ENCODE results near the gene NMNAT1.

NMNAT1 gene

DNA sequence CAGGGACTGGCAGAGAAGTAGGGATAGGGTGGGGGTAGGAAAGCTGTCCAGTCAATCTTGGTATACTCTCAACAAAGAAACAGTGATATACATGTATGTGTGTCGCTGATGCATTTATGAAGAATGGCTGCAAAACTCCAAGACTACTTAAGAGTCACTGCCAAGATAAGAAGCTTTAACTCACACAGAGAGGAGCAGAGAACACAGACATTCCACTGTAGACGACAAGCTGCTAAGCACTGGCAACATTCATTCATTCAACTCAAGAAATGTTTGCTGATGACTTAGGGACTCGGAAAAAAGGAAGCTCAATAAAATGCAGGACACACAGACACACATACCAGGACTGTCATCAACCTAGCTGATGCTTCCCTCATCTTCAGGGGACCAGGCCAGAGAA, 38.7 kb upstream of the NMNAT1 start:
- Histone ChIP-seq H3K4me2 (ENCODE audit: low read length) (no peak overlapping the region), H3K79me2 (ENCODE audit: control insufficient read depth, low read length) (peaks cover 2% of the 10 kb centered on the region; the same call in 1 of the 2 replicates)
- no peak for TF ChIP-seq EZH2phosphoT487 (IDR thresholded peaks at IDR 0.05; ENCODE audit: borderline replicate concordance, low read length)
- TF ChIP-seq, protein P1, sequence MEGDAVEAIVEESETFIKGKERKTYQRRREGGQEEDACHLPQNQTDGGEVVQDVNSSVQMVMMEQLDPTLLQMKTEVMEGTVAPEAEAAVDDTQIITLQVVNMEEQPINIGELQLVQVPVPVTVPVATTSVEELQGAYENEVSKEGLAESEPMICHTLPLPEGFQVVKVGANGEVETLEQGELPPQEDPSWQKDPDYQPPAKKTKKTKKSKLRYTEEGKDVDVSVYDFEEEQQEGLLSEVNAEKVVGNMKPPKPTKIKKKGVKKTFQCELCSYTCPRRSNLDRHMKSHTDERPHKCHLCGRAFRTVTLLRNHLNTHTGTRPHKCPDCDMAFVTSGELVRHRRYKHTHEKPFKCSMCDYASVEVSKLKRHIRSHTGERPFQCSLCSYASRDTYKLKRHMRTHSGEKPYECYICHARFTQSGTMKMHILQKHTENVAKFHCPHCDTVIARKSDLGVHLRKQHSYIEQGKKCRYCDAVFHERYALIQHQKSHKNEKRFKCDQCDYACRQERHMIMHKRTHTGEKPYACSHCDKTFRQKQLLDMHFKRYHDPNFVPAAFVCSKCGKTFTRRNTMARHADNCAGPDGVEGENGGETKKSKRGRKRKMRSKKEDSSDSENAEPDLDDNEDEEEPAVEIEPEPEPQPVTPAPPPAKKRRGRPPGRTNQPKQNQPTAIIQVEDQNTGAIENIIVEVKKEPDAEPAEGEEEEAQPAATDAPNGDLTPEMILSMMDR (IDR thresholded peaks at IDR 0.05; ENCODE audit: low read depth, low read length, poor library complexity, severe bottlenecking): no peak

DNA sequence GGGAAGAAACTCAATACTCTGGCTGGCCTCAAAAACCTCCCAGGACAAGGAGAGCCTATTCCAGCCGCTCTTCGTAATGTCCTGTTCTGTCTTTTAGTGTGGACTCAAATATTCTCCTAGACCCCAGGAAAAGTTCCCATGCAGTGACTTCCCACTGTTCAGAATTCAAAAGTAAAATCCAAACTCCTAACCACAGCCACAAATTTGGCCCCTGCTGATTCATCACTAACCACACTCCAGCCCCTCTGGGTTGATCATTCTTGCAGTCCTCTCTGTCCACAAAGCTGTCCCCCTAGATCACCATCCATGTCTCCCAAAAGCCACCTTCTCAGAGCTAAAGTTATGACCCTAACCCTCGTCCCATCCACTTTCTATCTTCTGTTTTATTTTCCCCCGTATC, 38.3 kb upstream of the NMNAT1 start:
- Histone ChIP-seq H3K4me1 (ENCODE audit: control insufficient read depth, low read length) (peaks cover 19% of the 10 kb centered on the region), H3K4me2 (ENCODE audit: low read length) (no peak overlapping the region), H3F3A (ENCODE audit: control insufficient read depth, insufficient read depth) (no peaks in the 10 kb centered on the region), H3K4me3 (ENCODE audit: low read length) (no peak overlapping the region), H3K9me2 (replicated peaks; ENCODE audit: control insufficient read depth, low read length) (no peaks in the 10 kb centered on the region), H4K20me1 (ENCODE audit: control insufficient read depth, insufficient read depth, low read depth, low read length) (no peaks in the 10 kb centered on the region), H3K36me3 (ENCODE audit: control insufficient read depth, low read length) (no peaks in the 10 kb centered on the region), H3K27me3 (ENCODE audit: control insufficient read depth, low read length) (no peaks in the 10 kb centered on the region), H3K9me3 (ENCODE audit: control insufficient read depth, insufficient read depth, low read length) (no peaks in the 10 kb centered on the region), H3K27ac (ENCODE audit: low read depth, low read length) (no peak overlapping the region), H3K79me2 (ENCODE audit: control insufficient read depth, low read length) (peaks cover 3% of the 10 kb centered on the region; the same call in 1 of the 2 replicates)
- TF ChIP-seq, protein P1 (IDR thresholded peaks at IDR 0.05; ENCODE audit: low read depth, low read length, poor library complexity, severe bottlenecking): no peak
- TF ChIP-seq EZH2phosphoT487 (IDR thresholded peaks at IDR 0.05; ENCODE audit: borderline replicate concordance, low read length): no peak

More for the DNA sequence above, 38.7 kb upstream of the NMNAT1 start:
- H3K9me3 ChIP-seq (ENCODE audit: control insufficient read depth, insufficient read depth, low read length): no peaks in the 10 kb centered on the region
- no peaks in the 10 kb centered on the region for H4K20me1 ChIP-seq (ENCODE audit: control insufficient read depth, insufficient read depth, low read depth, low read length)
- H3K4me3 ChIP-seq (ENCODE audit: low read length): no peak overlapping the region
- H3K9me2 ChIP-seq (replicated peaks; ENCODE audit: control insufficient read depth, low read length): no peaks in the 10 kb centered on the region
- no peak overlapping the region for H3K27ac ChIP-seq (ENCODE audit: low read depth, low read length)
- H3K27me3 ChIP-seq (ENCODE audit: control insufficient read depth, low read length): no peaks in the 10 kb centered on the region
- H3F3A ChIP-seq (ENCODE audit: control insufficient read depth, insufficient read depth): no peaks in the 10 kb centered on the region
- peaks cover 18% of the 10 kb centered on the region for H3K4me1 ChIP-seq (ENCODE audit: control insufficient read depth, low read length)
- H3K36me3 ChIP-seq (ENCODE audit: control insufficient read depth, low read length): no peaks in the 10 kb centered on the region

DNA sequence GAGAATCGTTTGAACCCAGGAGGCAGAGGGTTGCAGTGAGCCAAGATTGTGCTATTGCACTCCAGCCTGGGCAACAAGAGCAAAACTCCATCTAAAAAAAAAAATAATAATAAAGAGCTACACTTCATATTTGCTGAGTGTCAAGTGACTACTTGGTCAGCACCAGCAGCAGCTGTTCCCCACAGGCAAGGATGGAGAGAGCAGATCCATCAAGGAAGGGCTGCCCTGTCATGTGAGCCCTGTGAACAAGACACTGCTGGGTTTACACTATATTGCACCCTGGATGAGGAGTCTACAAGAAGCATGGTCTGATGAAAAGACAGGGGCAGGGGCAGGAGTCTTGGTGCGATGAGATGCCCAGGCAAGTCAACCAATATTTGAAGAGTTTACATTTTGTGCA, 36.8 kb upstream of the NMNAT1 start:
- no peaks in the 10 kb centered on the region for H3K9me2 ChIP-seq (replicated peaks; ENCODE audit: control insufficient read depth, low read length)
- H3K9me3 ChIP-seq (ENCODE audit: control insufficient read depth, insufficient read depth, low read length): no peaks in the 10 kb centered on the region
- peaks cover 3% of the 10 kb centered on the region; the same call in 1 of the 2 replicates for H3K79me2 ChIP-seq (ENCODE audit: control insufficient read depth, low read length)
- H3K27me3 ChIP-seq (ENCODE audit: control insufficient read depth, low read length): no peaks in the 10 kb centered on the region
- no peak for TF ChIP-seq EZH2phosphoT487 (IDR thresholded peaks at IDR 0.05; ENCODE audit: borderline replicate concordance, low read length)
- TF ChIP-seq, protein P1 (IDR thresholded peaks at IDR 0.05; ENCODE audit: low read depth, low read length, poor library complexity, severe bottlenecking): no peak
- no peak overlapping the region for H3K4me3 ChIP-seq (ENCODE audit: low read length)
- H4K20me1 ChIP-seq (ENCODE audit: control insufficient read depth, insufficient read depth, low read depth, low read length): no peaks in the 10 kb centered on the region
- peaks cover 16% of the 10 kb centered on the region for H3K4me1 ChIP-seq (ENCODE audit: control insufficient read depth, low read length)
- H3F3A ChIP-seq (ENCODE audit: control insufficient read depth, insufficient read depth): no peaks in the 10 kb centered on the region
- H3K36me3 ChIP-seq (ENCODE audit: control insufficient read depth, low read length): no peaks in the 10 kb centered on the region
- H3K4me2 ChIP-seq (ENCODE audit: low read length): no peak overlapping the region
- H3K27ac ChIP-seq (ENCODE audit: low read depth, low read length): no peak overlapping the region
